ENCODE results near the gene SLC9A7. TPM values are rescaled to one million over a fixed set of nuclear protein-coding genes. Genes with fewer than 3 reads are reported as not detected.

SLC9A7 gene
- total and polyA plus RNA-seq, 12 donors: 0.43 to 7.5 (median 1.9) TPM

- H3K4me1 ChIP-seq: peaks cover 0 to 32% (median 19%) of the 10 kb centered on the region in 9 donors
- intact Hi-C loops (cut with DNase I): loop anchor here in 8 of 10 donors (2.0 to 10.0 kb wide), 5 partner anchors 51 to 109 kb away; no protein-coding TSS in a partner anchor
- H3K27ac ChIP-seq: peak overlapping the region; percentile 54 to 84 (median 76)
- H3K27me3 ChIP-seq: no peaks in the 10 kb centered on the region
- 8 to 16% methylated on average over 6 of the region's 6 CpGs for WGBS, 2 donors
- ATAC-seq (peak in 6 of 8 donors; percentile 10 to 57 (median 24)), DNase-seq (peak in 1 of 2 donors; percentile 34)
- H3K36me3 ChIP-seq: peaks cover 0 to 4% (median 0%) of the 10 kb centered on the region in 9 donors
- H3K9me3 ChIP-seq: peaks cover 0 to 7% (median 0%) of the 10 kb centered on the region in 11 donors
- peak overlapping the region; percentile 53 to 78 (median 70) for H3K4me3 ChIP-seq
- TF ChIP-seq, protein P1, sequence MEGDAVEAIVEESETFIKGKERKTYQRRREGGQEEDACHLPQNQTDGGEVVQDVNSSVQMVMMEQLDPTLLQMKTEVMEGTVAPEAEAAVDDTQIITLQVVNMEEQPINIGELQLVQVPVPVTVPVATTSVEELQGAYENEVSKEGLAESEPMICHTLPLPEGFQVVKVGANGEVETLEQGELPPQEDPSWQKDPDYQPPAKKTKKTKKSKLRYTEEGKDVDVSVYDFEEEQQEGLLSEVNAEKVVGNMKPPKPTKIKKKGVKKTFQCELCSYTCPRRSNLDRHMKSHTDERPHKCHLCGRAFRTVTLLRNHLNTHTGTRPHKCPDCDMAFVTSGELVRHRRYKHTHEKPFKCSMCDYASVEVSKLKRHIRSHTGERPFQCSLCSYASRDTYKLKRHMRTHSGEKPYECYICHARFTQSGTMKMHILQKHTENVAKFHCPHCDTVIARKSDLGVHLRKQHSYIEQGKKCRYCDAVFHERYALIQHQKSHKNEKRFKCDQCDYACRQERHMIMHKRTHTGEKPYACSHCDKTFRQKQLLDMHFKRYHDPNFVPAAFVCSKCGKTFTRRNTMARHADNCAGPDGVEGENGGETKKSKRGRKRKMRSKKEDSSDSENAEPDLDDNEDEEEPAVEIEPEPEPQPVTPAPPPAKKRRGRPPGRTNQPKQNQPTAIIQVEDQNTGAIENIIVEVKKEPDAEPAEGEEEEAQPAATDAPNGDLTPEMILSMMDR (IDR thresholded peaks at IDR 0.05): no peak
Observed at GRCh38 chrX:46575991-46576392, 182.9 kb downstream of the SLC9A7 start.

- intact Hi-C loops (cut with DNase I): loop anchor here in 8 of 10 donors (2.0 to 10.0 kb wide), 5 partner anchors 52 to 109 kb away; no protein-coding TSS in a partner anchor
- Histone ChIP-seq H3K36me3 (peaks cover 0 to 4% (median 0%) of the 10 kb centered on the region in 9 donors), H3K4me1 (peaks cover 0 to 32% (median 19%) of the 10 kb centered on the region in 9 donors), H3K4me3 (peak overlapping the region; percentile 53 to 78 (median 70)), H3K27me3 (no peaks in the 10 kb centered on the region), H3K27ac (peak overlapping the region; percentile 47 to 84 (median 76)), H3K9me3 (peaks cover 0 to 7% (median 0%) of the 10 kb centered on the region in 11 donors)
- 14 to 21% methylated on average over 6 of the region's 6 CpGs for WGBS, 2 donors
- DNase-seq (no peak), ATAC-seq (no peak)
- TF ChIP-seq, protein P1 (IDR thresholded peaks at IDR 0.05): no peak
Observed at GRCh38 chrX:46575586-46575985, 183.3 kb downstream of the SLC9A7 start.

- peaks cover 0 to 4% (median 0%) of the 10 kb centered on the region in 9 donors for H3K36me3 ChIP-seq
- WGBS, 2 donors: 1% methylated on average over 29 to 85 of the region's 90 CpGs
- TF ChIP-seq, protein P1 (IDR thresholded peaks at IDR 0.05): peak in 1 of 9 donors; percentile 7
- H3K27me3 ChIP-seq: no peaks in the 10 kb centered on the region
- H3K4me1 ChIP-seq: peaks cover 0 to 32% (median 19%) of the 10 kb centered on the region in 9 donors
- intact Hi-C loops (cut with DNase I): loop anchor here (2.0 to 10.0 kb wide), 7 partner anchors 52 to 112 kb away; no protein-coding TSS in a partner anchor
- DNase-seq: peak in 1 of 2 donors; percentile 25
- peaks cover 0 to 7% (median 0%) of the 10 kb centered on the region in 11 donors for H3K9me3 ChIP-seq
- peak in 5 of 8 donors; percentile 8 to 23 (median 10) for ATAC-seq
- peak overlapping the region; percentile 53 to 78 (median 70) for H3K4me3 ChIP-seq
- peak overlapping the region; percentile 47 to 84 (median 76) for H3K27ac ChIP-seq
Observed at GRCh38 chrX:46574774-46575381, 184.0 kb downstream of the SLC9A7 start.

DNA sequence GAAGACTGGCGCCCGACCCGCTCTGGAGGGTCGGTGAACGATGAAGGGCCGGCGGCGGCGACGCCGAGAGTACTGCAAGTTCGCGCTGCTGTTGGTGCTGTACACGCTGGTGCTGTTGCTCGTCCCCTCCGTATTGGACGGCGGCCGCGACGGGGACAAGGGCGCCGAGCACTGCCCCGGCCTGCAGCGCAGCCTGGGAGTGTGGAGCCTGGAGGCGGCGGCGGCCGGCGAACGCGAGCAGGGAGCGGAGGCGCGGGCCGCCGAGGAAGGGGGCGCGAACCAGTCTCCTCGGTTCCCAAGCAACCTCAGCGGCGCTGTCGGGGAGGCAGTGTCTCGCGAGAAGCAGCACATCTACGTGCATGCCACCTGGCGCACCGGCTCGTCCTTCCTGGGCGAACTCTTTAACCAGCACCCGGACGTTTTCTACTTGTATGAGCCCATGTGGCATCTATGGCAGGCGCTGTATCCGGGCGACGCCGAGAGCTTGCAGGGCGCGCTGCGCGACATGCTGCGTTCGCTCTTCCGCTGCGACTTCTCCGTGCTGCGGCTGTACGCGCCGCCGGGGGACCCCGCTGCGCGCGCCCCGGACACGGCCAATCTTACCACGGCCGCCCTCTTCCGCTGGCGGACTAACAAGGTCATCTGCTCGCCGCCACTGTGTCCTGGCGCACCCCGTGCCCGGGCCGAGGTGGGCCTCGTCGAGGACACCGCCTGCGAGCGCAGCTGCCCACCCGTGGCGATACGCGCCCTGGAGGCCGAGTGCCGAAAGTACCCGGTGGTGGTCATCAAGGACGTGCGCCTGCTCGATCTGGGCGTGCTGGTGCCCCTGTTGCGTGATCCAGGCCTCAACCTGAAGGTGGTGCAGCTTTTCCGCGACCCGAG lies 184.8 kb downstream of the SLC9A7 start:
- DNase-seq (peak; percentile 32 to 39), ATAC-seq (peak; percentile 19 to 45 (median 28))
- peaks cover 0 to 4% (median 0%) of the 10 kb centered on the region in 9 donors for H3K36me3 ChIP-seq
- H3K27ac ChIP-seq: peak overlapping the region; percentile 47 to 84 (median 76)
- H3K4me1 ChIP-seq: peaks cover 0 to 32% (median 19%) of the 10 kb centered on the region in 9 donors
- H3K27me3 ChIP-seq: no peaks in the 10 kb centered on the region
- intact Hi-C loops (cut with DNase I): loop anchor here in 9 of 10 donors (1.0 to 10.0 kb wide), 7 partner anchors 67 to 113 kb away; no protein-coding TSS in a partner anchor
- 0 to 1% methylated on average over 84 to 100 of the region's 107 CpGs for WGBS, 2 donors
- TF ChIP-seq, protein P1 (IDR thresholded peaks at IDR 0.05): no peak
- peak overlapping the region; percentile 53 to 78 (median 70) for H3K4me3 ChIP-seq
- H3K9me3 ChIP-seq: peaks cover 0 to 7% (median 0%) of the 10 kb centered on the region in 11 donors
